Testis (tissue), 3 donors: ENCODE measurements around the gene SPDYE6. TPM values are rescaled to one million over a fixed set of nuclear protein-coding genes. Genes with fewer than 3 reads are reported as not detected.
A peak's percentile ranks its signal among the peaks of the same experiment; 100 is the strongest.

ENCODE experiments used
- DNase-seq: peaks from one replicate; pipeline ENCODE4 v3.0.0-alpha.2; 2019
- H3K27ac ChIP-seq, 2 donors: fragments of 200-600 bp; sonication (generic); one replicate each; pipeline ENCODE4 v1.5.1; 2019
- H3K27me3 ChIP-seq: fragments of 200-600 bp; sonication (generic); one replicate; pipeline ENCODE4 v1.5.1; 2019
- H3K36me3 ChIP-seq: fragments of 200-600 bp; sonication (generic); one replicate; pipeline ENCODE4 v1.5.1; 2017; ENCODE audit warnings: low read depth; ENCODE audit errors: missing control alignments
- H3K4me1 ChIP-seq: fragments of 200-600 bp; sonication (generic); one replicate; pipeline ENCODE4 v1.5.1; 2019
- H3K4me3 ChIP-seq, 2 donors: fragments of 200-600 bp; sonication (generic); one replicate each; pipeline ENCODE4 v1.5.1; 2017 to 2019
- H3K9me3 ChIP-seq: fragments of 200-600 bp; sonication (generic); one replicate; pipeline ENCODE4 v1.5.1; 2017
- POLR2A ChIP-seq: fragments of 450-650 bp; IDR thresholded peaks from one replicate; pipeline ENCODE4 v1.6.1; 2017; ENCODE audit warnings: antibody characterized with exemption, mild to moderate bottlenecking, moderate library complexity
- WGBS, 2 donors: methylation state at CpG; one replicate each; pipeline ENCODE4 v1.1.5; 2018; 5-methylcytosine and 5-hydroxymethylcytosine counted together
- intact Hi-C: fragments of 100-400 bp; cut with DNase I; formaldehyde crosslinking; loops from one replicate; pipeline ENCODE4 v1.15.1; 2023; ENCODE audit warnings: low total_unique reads
- polyA plus RNA-seq: library from polyadenylated mRNA; stranded (reverse); fragments of 350-450 nt; fragmentation: Illumina TruSeq; extraction: RNeasy Lipid Tissue Mini Kit (QIAGEN cat#74804); gene quantifications from one replicate; pipeline ENCODE4 v1.2.3, GENCODE V29; 2014; ENCODE audit warnings: low read depth, low replicate concordance; ENCODE audit not compliant: insufficient read depth
- total RNA-seq, 2 donors: library from RNA; depleted of rRNA; stranded (reverse); fragments of >200 nt; gene quantifications; one replicate each; pipeline ENCODE4 v1.2.3, GENCODE V29; 2016
- TF ChIP-seq, protein P1 (sequence below), 3 experiments: fragments of 450-650 bp in 2 of 3; fragments of 200-600 bp in 1 of 3; sonication (generic) in 1 of 3; IDR thresholded peaks; one replicate each; pipeline ENCODE4 v1.5.1; 2016 to 2019; ENCODE audit warnings: antibody characterized with exemption in 3 of 3, mild to moderate bottlenecking in 2 of 3, moderate library complexity in 1 of 3

The SPDYE6 gene
- total and polyA plus RNA-seq, 3 donors from 2014 or later = 2.3 to 6.7 (median 5.2) TPM

DNA sequence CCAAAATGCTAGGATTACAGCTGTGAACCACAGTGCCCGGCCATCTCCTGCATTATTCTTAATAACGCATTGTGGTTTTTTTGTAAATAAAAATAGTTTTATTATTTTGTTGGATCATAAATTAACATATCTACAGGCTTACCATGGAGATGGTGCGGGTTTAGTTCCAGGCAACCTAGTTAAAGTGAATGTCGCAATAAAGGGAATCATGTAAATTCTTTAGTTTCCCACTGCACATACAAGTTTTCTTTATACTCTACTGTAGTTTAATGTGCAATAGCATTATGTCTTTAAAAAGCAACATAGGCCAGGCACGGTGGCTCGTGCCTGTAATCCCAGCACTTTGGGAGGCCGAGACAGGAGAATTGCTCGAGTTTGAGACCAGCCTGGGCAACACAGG lies 42.3 kb upstream of the SPDYE6 start:
- no peak for DNase-seq
- Histone ChIP-seq H3K9me3 (no peaks in the 10 kb centered on the region), H3K4me3 (no peak overlapping the region), H3K36me3 (no peaks in the 10 kb centered on the region), H3K27me3 (no peaks in the 10 kb centered on the region), H3K4me1 (peaks cover 6% of the 10 kb centered on the region), H3K27ac (no peak overlapping the region)
- TF ChIP-seq POLR2A = no peak
- TF ChIP-seq, protein P1, sequence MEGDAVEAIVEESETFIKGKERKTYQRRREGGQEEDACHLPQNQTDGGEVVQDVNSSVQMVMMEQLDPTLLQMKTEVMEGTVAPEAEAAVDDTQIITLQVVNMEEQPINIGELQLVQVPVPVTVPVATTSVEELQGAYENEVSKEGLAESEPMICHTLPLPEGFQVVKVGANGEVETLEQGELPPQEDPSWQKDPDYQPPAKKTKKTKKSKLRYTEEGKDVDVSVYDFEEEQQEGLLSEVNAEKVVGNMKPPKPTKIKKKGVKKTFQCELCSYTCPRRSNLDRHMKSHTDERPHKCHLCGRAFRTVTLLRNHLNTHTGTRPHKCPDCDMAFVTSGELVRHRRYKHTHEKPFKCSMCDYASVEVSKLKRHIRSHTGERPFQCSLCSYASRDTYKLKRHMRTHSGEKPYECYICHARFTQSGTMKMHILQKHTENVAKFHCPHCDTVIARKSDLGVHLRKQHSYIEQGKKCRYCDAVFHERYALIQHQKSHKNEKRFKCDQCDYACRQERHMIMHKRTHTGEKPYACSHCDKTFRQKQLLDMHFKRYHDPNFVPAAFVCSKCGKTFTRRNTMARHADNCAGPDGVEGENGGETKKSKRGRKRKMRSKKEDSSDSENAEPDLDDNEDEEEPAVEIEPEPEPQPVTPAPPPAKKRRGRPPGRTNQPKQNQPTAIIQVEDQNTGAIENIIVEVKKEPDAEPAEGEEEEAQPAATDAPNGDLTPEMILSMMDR (IDR thresholded peaks at IDR 0.05) = no peak
- WGBS, 2 donors = 92 to 96% methylated on average over 8 of the region's 8 CpGs
- intact Hi-C loops = no loop called here

GRCh38 chr7:102396710-102397019 lies 40.4 kb upstream of the SPDYE6 start:
- intact Hi-C loops = no loop called here
- H3K27ac ChIP-seq = peak overlapping the region; percentile 48 to 74
- H3K4me1 ChIP-seq = peaks cover 6% of the 10 kb centered on the region
- H3K9me3 ChIP-seq = no peaks in the 10 kb centered on the region
- H3K4me3 ChIP-seq = peak overlapping the region; percentile 71 to 75
- whole genome bisulfite sequencing, 2 donors = 0 to 1% methylated on average over 12 of the region's 12 CpGs
- DNase-seq = no peak
- no peaks in the 10 kb centered on the region for H3K36me3 ChIP-seq
- H3K27me3 ChIP-seq = no peaks in the 10 kb centered on the region
- TF ChIP-seq POLR2A = no peak
- TF ChIP-seq, protein P1 (IDR thresholded peaks at IDR 0.05) = no peak

- intact Hi-C loops = no loop called here
- WGBS, 2 donors = 0 to 1% methylated on average over 49 to 56 of the region's 59 CpGs
- Histone ChIP-seq H3K36me3 (no peaks in the 10 kb centered on the region), H3K27me3 (no peaks in the 10 kb centered on the region), H3K4me3 (peak within 1 kb of the TSS; percentile 71 to 75), H3K27ac (peak within 1 kb of the TSS; percentile 74), H3K4me1 (peaks cover 6% of the 10 kb centered on the region), H3K9me3 (no peaks in the 10 kb centered on the region)
- TF ChIP-seq, protein P1 (IDR thresholded peaks at IDR 0.05) = no peak
- no peak for TF ChIP-seq POLR2A
- DNase-seq = peak; percentile 92
Measured at GRCh38 chr7:102395873-102396709, 39.8 kb upstream of the SPDYE6 start, which contains the start of gene PRKRIP1. Gene PRKRIP1 (plus strand): TSS chr7:102396363. CDS start chr7:102396412, 49 bp downstream.

DNA sequence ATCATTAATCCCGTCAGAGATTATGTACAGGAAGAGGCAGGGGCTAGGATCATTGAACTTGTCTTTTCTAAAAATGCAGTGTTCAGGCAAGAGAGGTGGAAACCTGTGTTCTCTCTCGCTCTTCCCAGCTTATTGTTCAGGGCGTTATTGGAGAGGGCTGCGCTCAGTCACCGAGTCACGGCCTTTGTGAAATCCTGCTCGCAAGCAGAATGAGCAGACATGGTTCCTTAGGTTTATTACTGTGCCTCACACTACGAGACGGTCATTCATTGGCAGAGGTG lies 39.3 kb upstream of the SPDYE6 start:
- intact Hi-C loops = no loop called here
- Histone ChIP-seq H3K4me1 (peaks cover 6% of the 10 kb centered on the region), H3K4me3 (peak overlapping the region; percentile 71 to 75), H3K27me3 (no peaks in the 10 kb centered on the region), H3K9me3 (no peaks in the 10 kb centered on the region), H3K36me3 (no peaks in the 10 kb centered on the region), H3K27ac (peak overlapping the region; percentile 74)
- DNase-seq = no peak
- TF ChIP-seq, protein P1 (IDR thresholded peaks at IDR 0.05) = no peak
- TF ChIP-seq POLR2A = no peak
- WGBS, 2 donors = 8 to 10% methylated on average over 9 of the region's 9 CpGs

- H3K27ac ChIP-seq = no peak overlapping the region
- peaks cover 6% of the 10 kb centered on the region for H3K4me1 ChIP-seq
- H3K4me3 ChIP-seq = no peak overlapping the region
- no peaks in the 10 kb centered on the region for H3K27me3 ChIP-seq
- intact Hi-C loops = loop anchor here (5.0 kb wide), 1 partner anchor 111 kb away; no protein-coding TSS in a partner anchor
- no peak for TF ChIP-seq POLR2A
- TF ChIP-seq, protein P1 (IDR thresholded peaks at IDR 0.05) = no peak
- no peaks in the 10 kb centered on the region for H3K9me3 ChIP-seq
- no peaks in the 10 kb centered on the region for H3K36me3 ChIP-seq
- no peak for DNase-seq
- WGBS, 2 donors = 90 to 91% methylated on average over 9 of the region's 9 CpGs
Measured at GRCh38 chr7:102393467-102393866, 37.2 kb upstream of the SPDYE6 start.
